B cell (primary cell): ENCODE results near the gene DCDC1. TPM values are rescaled to one million over a fixed set of nuclear protein-coding genes. Genes with fewer than 3 reads are reported as not detected.

Experiments used
- ATAC-seq: fragments of 200-7000 bp; cut with Tn5 transposase; one replicate; pipeline ENCODE4 v1.10.0; 2021; ENCODE audit warnings: low read depth, mild to moderate bottlenecking, moderate number of reproducible peaks, moderate library complexity
- CTCF ChIA-PET: fragments of 350-600 bp; sonication (Branson Sonifier 250); formaldehyde crosslinking; loops from one replicate; lab custom pipeline; 2021; ENCODE audit warnings: antibody characterized with exemption, inconsistent platforms; lab: Charles Lee
- POLR2A ChIA-PET: fragments of 350-600 bp; sonication (Branson Sonifier 250); formaldehyde crosslinking; loops from one replicate; lab custom pipeline; 2021; ENCODE audit warnings: antibody characterized with exemption; lab: Charles Lee
- DNase-seq: peaks from one replicate; pipeline ENCODE4 v3.0.0; 2013
- H2AFZ ChIP-seq: 2 replicates; pipeline ENCODE4 v1.6.1; 2012; ENCODE audit warnings: mild to moderate bottlenecking, low read depth, low read length; ENCODE audit not compliant: insufficient read depth, poor library complexity, severe bottlenecking
- H3K27ac ChIP-seq, 2 donors: 1 replicate in 1 of 2; 2 replicates in 1 of 2; pipeline ENCODE4 v1.5.1; 2012 to 2013; ENCODE audit warnings: low read length in 2 of 2, mild to moderate bottlenecking in 2 of 2, moderate library complexity in 1 of 2
- H3K27me3 ChIP-seq, 4 experiments: fragments of 200-600 bp in 1 of 4; sonication (generic) in 1 of 4; replicated peaks in 1 of 4; 1 replicate in 2 of 4; 2 replicates in 2 of 4; pipeline versions ENCODE4 v1.6.1 to v1.7.0; 2013 to 2016; ENCODE audit warnings: low read length in 3 of 4, mild to moderate bottlenecking in 2 of 4, mixed read lengths in 1 of 4, moderate library complexity in 1 of 4; ENCODE audit not compliant: insufficient read depth in 4 of 4, control insufficient read depth in 3 of 4; ENCODE audit errors: control extremely low read depth in 1 of 4
- H3K36me3 ChIP-seq, 2 experiments: replicated peaks in 1 of 2; 1 replicate in 1 of 2; 2 replicates in 1 of 2; pipeline versions ENCODE4 v1.6.1 to v1.7.1; 2013; ENCODE audit warnings: low read length in 1 of 2; ENCODE audit not compliant: insufficient read depth in 2 of 2, control insufficient read depth in 1 of 2; ENCODE audit errors: control extremely low read depth in 1 of 2, extremely low read depth in 1 of 2
- H3K4me1 ChIP-seq, 2 donors: fragments of 200-600 bp in 1 of 2; sonication (generic) in 1 of 2; 1 replicate in 1 of 2; 2 replicates in 1 of 2; pipeline versions ENCODE4 v1.5.1 to v1.6.1; 2013 to 2017; ENCODE audit warnings: low read length in 2 of 2; ENCODE audit not compliant: control insufficient read depth in 2 of 2, insufficient read depth in 2 of 2
- H3K4me2 ChIP-seq: replicated peaks from 2 replicates; pipeline ENCODE3; 2012; ENCODE audit warnings: mild to moderate bottlenecking, low read depth, low read length; ENCODE audit not compliant: poor library complexity, severe bottlenecking
- H3K4me3 ChIP-seq, 5 experiments: fragments of 200-600 bp in 1 of 5; sonication (generic) in 1 of 5; 1 replicate in 3 of 5; 2 replicates in 2 of 5; pipeline versions ENCODE4 v1.5.1 to v1.7.0; 2011 to 2016; ENCODE audit warnings: low read length in 4 of 5, mild to moderate bottlenecking in 4 of 5, low read depth in 2 of 5, control low read depth in 1 of 5, moderate library complexity in 1 of 5; ENCODE audit not compliant: insufficient read depth in 1 of 5; ENCODE audit errors: control extremely low read depth in 1 of 5, extremely low read depth in 1 of 5
- H3K79me2 ChIP-seq: fragments of 200-600 bp; sonication (generic); one replicate; pipeline ENCODE4 v1.6.0; 2016; ENCODE audit warnings: low read length; ENCODE audit not compliant: control insufficient read depth, insufficient read depth
- H3K9ac ChIP-seq: fragments of 200-600 bp; sonication (generic); 2 replicates; pipeline ENCODE4 v1.6.1; 2017; ENCODE audit warnings: mild to moderate bottlenecking, low read length, moderate library complexity
- H3K9me3 ChIP-seq, 3 donors: one replicate each; pipeline versions ENCODE4 v1.6.1 to v1.7.1; 2013; ENCODE audit warnings: low read length in 2 of 3; ENCODE audit not compliant: control insufficient read depth in 2 of 3, insufficient read depth in 1 of 3; ENCODE audit errors: control extremely low read depth in 1 of 3
- H4K20me1 ChIP-seq: 2 replicates; pipeline ENCODE4 v1.6.0; 2012; ENCODE audit warnings: mild to moderate bottlenecking, low read length; ENCODE audit not compliant: insufficient read depth, control insufficient read depth, poor library complexity, severe bottlenecking
- H3K27ac Mint-ChIP-seq: one replicate; pipeline ENCODE4 v1.8.0; 2021; ENCODE audit warnings: mixed read lengths
- H3K27me3 Mint-ChIP-seq: one replicate; pipeline ENCODE4 v1.8.0; 2021; ENCODE audit warnings: mixed read lengths
- H3K4me1 Mint-ChIP-seq: one replicate; pipeline ENCODE4 v1.8.0; 2021; ENCODE audit warnings: mixed read lengths
- H3K4me3 Mint-ChIP-seq: one replicate; pipeline ENCODE4 v1.8.0; 2021; ENCODE audit warnings: mixed read lengths
- H3K9me3 Mint-ChIP-seq: one replicate; pipeline ENCODE4 v1.8.0; 2022; ENCODE audit warnings: mixed read lengths; ENCODE audit not compliant: insufficient read depth
- CTCF ChIP-seq: fragments of 200-600 bp; IDR thresholded peaks from one replicate; pipeline ENCODE4 v1.8.0; 2022; ENCODE audit warnings: antibody characterized with exemption, mild to moderate bottlenecking
- EZH2 ChIP-seq: IDR thresholded peaks from 2 replicates; pipeline ENCODE4 v1.6.1; 2012; ENCODE audit warnings: borderline replicate concordance, low read depth, mild to moderate bottlenecking, moderate library complexity, low read length; ENCODE audit not compliant: insufficient read depth, poor library complexity, severe bottlenecking
- WGBS: methylation state at CpG from one replicate; pipeline ENCODE4 v1.1.5; 2013; ENCODE audit warnings: missing lambda C conversion rate; ENCODE audit not compliant: insufficient coverage; 5-methylcytosine and 5-hydroxymethylcytosine counted together
- intact Hi-C: fragments of 100-400 bp; cut with micrococcal nuclease; formaldehyde crosslinking; loops from one replicate; pipeline ENCODE4 v1.10.0; 2022
- polyA plus RNA-seq: library from polyadenylated mRNA; depleted of rRNA; stranded (reverse); fragments of >200 nt; gene quantifications from 2 replicates; pipeline ENCODE4 v1.2.3, GENCODE V29; 2012
- total RNA-seq, 2 donors: library from RNA; stranded (reverse); fragments of 120-200 nt in 1 of 2; gene quantifications; 1 replicate in 1 of 2; 2 replicates in 1 of 2; pipeline versions ENCODE4 v1.2.3 to v1.2.4, GENCODE V29; 2013 to 2022

Gene DCDC1
- total and polyA plus RNA-seq, 2 donors (not counting 1 experiment from before 2014, with no cell fraction given), result not detected

DNA sequence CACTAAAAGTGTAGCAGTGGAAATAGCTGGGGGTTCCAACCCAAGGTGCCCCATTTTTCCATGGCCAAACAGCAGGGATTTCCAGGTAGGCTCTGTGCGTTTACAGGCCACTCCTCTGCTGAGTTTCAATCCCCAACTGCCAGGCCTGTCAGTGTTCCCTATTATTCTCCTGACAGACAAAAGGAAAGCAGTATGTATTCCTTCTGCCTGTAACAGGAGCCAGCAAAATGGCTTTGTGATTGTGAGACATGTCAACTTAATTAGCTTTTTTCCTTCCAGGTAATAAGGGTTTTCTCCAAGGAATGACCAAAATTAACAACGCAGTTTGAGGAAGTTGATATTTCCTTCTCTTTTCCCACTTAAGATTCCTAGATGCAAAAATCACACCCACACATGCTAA is 506.3 kb downstream of the DCDC1 start:
- no peaks in the 10 kb centered on the region for H3K4me1 Mint-ChIP-seq
- H3K27ac Mint-ChIP-seq, result no peak overlapping the region
- Histone ChIP-seq H3K79me2 (no peaks in the 10 kb centered on the region), H3K9me3 (no peaks in the 10 kb centered on the region), H3K27ac (no peak overlapping the region), H2AFZ (no peak overlapping the region), H3K27me3 (no peaks in the 10 kb centered on the region), H3K4me1 (no peaks in the 10 kb centered on the region), H3K9ac (no peak overlapping the region), H3K4me3 (no peak overlapping the region), H3K36me3 (no peaks in the 10 kb centered on the region), H3K4me2 (no peak overlapping the region), H4K20me1 (no peaks in the 10 kb centered on the region)
- no peak overlapping the region for H3K4me3 Mint-ChIP-seq
- H3K9me3 Mint-ChIP-seq, result no peaks in the 10 kb centered on the region
- WGBS, result 80% methylated on average over 1 of the region's 2 CpGs
- H3K27me3 Mint-ChIP-seq, result no peaks in the 10 kb centered on the region
- DNase-seq (no peak), ATAC-seq (no peak)
- ChIA-PET POLR2A (no interaction called here), CTCF (no interaction called here)
- TF ChIP-seq EZH2 (no peak), CTCF (no peak)
- intact Hi-C loops, result no loop called here

GRCh38 chr11:30861531-30861930 is 508.0 kb downstream of the DCDC1 start:
- TF ChIP-seq EZH2 (no peak), CTCF (no peak)
- no peak for ATAC-seq
- H3K27ac ChIP-seq, result no peak overlapping the region
- DNase-seq, result no peak
- no peak overlapping the region for H3K4me3 Mint-ChIP-seq
- H3K27me3 ChIP-seq, result no peaks in the 10 kb centered on the region
- H3K4me3 ChIP-seq, result no peak overlapping the region
- intact Hi-C loops, result no loop called here
- no peak overlapping the region for H3K9ac ChIP-seq
- WGBS, result 93% methylated on average over 3 of the region's 7 CpGs
- no peaks in the 10 kb centered on the region for H3K36me3 ChIP-seq
- H3K4me2 ChIP-seq, result no peak overlapping the region
- no peaks in the 10 kb centered on the region for H3K27me3 Mint-ChIP-seq
- no peak overlapping the region for H2AFZ ChIP-seq
- H3K4me1 Mint-ChIP-seq, result no peaks in the 10 kb centered on the region
- CTCF ChIA-PET, result no interaction called here
- no peaks in the 10 kb centered on the region for H4K20me1 ChIP-seq
- no peaks in the 10 kb centered on the region for H3K79me2 ChIP-seq
- no peak overlapping the region for H3K27ac Mint-ChIP-seq
- no peaks in the 10 kb centered on the region for H3K9me3 Mint-ChIP-seq
- H3K9me3 ChIP-seq, result no peaks in the 10 kb centered on the region
- POLR2A ChIA-PET, result no interaction called here
- no peaks in the 10 kb centered on the region for H3K4me1 ChIP-seq
